SU-DHL-6 (cell line): ENCODE results near the gene DLX5.

ENCODE experiments used
- EZH2phosphoT487 ChIP-seq: fragments of 200-600 bp; sonication (generic), shearing (Covaris generic); conservative IDR thresholded peaks from 2 replicates; pipeline ENCODE4 v1.6.1; 2018; ENCODE audit warnings: mild to moderate bottlenecking, antibody characterized with exemption, low read length, moderate library complexity, mixed read lengths
- TF ChIP-seq, protein P1 (sequence below): fragments of 200-600 bp; sonication (generic); IDR thresholded peaks from one replicate; pipeline ENCODE4 v1.5.1; 2017; ENCODE audit warnings: antibody characterized with exemption, mild to moderate bottlenecking, low read length, moderate library complexity; ENCODE audit not compliant: insufficient read depth, poor library complexity, severe bottlenecking

DNA sequence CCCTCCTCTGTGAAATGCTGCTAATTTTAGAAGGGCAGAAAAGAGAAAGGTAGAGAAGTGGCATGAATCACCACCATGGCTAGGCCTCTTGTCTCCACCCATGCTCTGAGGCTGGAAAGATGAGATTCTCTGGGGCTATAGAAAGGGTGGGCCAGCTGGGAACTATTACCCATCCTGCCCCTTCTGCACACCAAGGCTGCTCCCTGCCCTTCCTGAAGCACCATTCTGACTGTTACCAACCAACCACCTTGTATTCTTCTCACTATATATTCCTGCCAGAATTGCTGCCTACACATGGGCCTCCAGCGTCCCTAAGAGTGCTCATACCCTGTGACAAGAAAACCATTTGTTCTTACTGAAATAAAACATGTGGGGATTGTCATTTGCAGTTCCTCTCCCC lies 30.7 kb downstream of the DLX5 start:
- TF ChIP-seq, protein P1, sequence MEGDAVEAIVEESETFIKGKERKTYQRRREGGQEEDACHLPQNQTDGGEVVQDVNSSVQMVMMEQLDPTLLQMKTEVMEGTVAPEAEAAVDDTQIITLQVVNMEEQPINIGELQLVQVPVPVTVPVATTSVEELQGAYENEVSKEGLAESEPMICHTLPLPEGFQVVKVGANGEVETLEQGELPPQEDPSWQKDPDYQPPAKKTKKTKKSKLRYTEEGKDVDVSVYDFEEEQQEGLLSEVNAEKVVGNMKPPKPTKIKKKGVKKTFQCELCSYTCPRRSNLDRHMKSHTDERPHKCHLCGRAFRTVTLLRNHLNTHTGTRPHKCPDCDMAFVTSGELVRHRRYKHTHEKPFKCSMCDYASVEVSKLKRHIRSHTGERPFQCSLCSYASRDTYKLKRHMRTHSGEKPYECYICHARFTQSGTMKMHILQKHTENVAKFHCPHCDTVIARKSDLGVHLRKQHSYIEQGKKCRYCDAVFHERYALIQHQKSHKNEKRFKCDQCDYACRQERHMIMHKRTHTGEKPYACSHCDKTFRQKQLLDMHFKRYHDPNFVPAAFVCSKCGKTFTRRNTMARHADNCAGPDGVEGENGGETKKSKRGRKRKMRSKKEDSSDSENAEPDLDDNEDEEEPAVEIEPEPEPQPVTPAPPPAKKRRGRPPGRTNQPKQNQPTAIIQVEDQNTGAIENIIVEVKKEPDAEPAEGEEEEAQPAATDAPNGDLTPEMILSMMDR = no peak
- no peak for TF ChIP-seq EZH2phosphoT487
